ENCODE measurements around the gene KCMF1.

- TF ChIP-seq CTCF (IDR thresholded peaks at IDR 0.05; ENCODE audit: insufficient read depth, low read length, poor library complexity, severe bottlenecking) (no peak), EZH2phosphoT487 (conservative IDR thresholded peaks at IDR 0.05; ENCODE audit: low read length) (no peak)
Observed at GRCh38 chr2:85001595-85001994, 30.6 kb downstream of the KCMF1 start.
